ENCODE results near the gene FAM181A.

GRCh38 chr14:93960774-93961438 lies 33.8 kb downstream of the FAM181A start:
- TF ChIP-seq POLR2AphosphoS5 (IDR thresholded peaks at IDR 0.05; ENCODE audit: low read depth, low read length) (no peak), CTCF (IDR thresholded peaks at IDR 0.05) (no peak), REST (IDR thresholded peaks at IDR 0.05; ENCODE audit: insufficient read depth in 1 of 2, low read depth in 2 of 2, low read length in 1 of 2) (no peak)

All from Panc1 (cell line).